AG09319 (cell line): ENCODE results near the gene OR5D18.

Experiments used
- DNase-seq: peaks from one replicate; pipeline ENCODE4 v3.0.0-alpha.2; 2010; ENCODE audit warnings: low read depth; ENCODE audit errors: extremely low read depth
- TF ChIP-seq, protein P1 (sequence below): IDR thresholded peaks from 2 replicates; pipeline ENCODE4 v1.5.1; 2011; ENCODE audit warnings: low read depth, mild to moderate bottlenecking, inconsistent platforms, low read length, moderate library complexity

The OR5D18 gene

DNA sequence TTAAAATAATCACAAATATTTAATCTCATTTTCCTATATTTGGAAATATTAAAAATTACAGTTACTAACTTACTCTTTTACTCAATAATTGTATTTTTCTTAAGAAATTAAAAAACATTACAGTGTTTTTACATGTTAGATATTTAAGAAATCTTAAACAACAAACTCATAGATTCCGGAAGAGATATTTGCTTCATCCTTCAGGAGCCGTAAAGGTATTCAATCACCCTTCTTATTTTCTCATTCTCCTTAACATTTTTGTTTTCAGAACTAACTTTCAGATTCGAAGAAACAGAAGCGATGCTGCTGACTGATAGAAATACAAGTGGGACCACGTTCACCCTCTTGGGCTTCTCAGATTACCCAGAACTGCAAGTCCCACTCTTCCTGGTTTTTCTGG lies at the start of gene OR5D18:
Gene OR5D18, plus strand, starts transcription at position 301 of the 400 bp plus-strand sequence. Its CDS starts 0 bp downstream, at position 301.
- TF ChIP-seq, protein P1, sequence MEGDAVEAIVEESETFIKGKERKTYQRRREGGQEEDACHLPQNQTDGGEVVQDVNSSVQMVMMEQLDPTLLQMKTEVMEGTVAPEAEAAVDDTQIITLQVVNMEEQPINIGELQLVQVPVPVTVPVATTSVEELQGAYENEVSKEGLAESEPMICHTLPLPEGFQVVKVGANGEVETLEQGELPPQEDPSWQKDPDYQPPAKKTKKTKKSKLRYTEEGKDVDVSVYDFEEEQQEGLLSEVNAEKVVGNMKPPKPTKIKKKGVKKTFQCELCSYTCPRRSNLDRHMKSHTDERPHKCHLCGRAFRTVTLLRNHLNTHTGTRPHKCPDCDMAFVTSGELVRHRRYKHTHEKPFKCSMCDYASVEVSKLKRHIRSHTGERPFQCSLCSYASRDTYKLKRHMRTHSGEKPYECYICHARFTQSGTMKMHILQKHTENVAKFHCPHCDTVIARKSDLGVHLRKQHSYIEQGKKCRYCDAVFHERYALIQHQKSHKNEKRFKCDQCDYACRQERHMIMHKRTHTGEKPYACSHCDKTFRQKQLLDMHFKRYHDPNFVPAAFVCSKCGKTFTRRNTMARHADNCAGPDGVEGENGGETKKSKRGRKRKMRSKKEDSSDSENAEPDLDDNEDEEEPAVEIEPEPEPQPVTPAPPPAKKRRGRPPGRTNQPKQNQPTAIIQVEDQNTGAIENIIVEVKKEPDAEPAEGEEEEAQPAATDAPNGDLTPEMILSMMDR, result no peak
- DNase-seq, result no peak

DNA sequence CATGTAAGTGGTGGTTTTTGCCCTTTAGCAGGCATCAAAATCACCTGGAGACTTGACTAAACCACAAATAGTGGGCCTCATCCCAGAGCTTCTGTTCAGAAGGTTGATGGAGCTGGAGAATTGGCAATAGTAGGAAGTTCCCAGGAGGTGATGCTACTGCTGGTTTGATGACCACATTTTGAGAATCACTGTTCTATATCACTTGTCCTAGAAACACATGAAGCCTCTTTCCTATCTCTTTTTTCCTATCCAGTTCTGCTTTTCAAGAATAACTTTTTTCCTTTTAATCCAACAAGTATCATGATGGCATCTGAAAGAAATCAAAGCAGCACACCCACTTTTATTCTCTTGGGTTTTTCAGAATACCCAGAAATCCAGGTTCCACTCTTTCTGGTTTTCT lies 46.3 kb upstream of the OR5D18 start, which contains the start of gene OR5D13:
Gene OR5D13, plus strand, starts transcription at position 301 of the 400 bp plus-strand sequence. Its CDS starts 0 bp downstream, at position 301.
- no peak for DNase-seq
- TF ChIP-seq, protein P1, result no peak

DNA sequence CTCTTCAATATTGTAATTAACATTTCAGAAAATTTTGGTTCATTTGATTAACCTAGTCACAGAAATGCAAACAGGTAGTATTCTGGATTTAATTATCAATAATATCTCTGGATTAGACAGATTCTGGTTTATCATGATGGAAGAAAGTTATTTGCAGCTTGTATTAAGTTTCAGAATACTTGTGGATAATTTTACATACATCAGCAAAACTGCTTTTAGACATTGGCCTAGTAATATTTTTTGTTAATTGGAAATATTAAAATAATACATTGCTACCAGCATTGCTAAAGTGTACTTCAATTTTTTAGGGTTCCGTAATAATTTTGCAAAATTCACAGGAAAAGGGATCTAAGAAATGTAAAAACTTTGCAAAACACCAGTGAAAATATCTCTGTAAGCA lies 27.8 kb upstream of the OR5D18 start:
- TF ChIP-seq, protein P1, result no peak
- DNase-seq, result no peak

DNA sequence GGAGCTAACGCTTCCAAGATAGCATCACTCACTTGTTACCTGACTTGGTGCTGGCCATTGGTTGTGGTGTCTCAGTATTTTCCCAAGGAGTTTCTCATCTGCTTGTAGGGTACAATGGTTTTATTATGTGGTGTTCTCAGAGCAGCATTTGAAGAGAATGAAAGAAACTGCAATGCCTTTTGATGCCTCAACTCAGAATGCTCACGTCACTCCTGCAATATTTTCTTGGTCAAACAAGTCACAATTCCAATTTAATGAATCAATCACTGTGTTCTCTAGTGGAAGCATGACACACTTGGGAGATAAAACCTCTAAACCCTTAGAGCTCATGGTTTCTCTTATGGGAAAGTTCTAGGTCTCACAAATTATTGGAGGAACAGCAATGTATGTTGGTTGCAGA lies 26.1 kb upstream of the OR5D18 start:
- no peak for DNase-seq
- TF ChIP-seq, protein P1, result no peak

DNA sequence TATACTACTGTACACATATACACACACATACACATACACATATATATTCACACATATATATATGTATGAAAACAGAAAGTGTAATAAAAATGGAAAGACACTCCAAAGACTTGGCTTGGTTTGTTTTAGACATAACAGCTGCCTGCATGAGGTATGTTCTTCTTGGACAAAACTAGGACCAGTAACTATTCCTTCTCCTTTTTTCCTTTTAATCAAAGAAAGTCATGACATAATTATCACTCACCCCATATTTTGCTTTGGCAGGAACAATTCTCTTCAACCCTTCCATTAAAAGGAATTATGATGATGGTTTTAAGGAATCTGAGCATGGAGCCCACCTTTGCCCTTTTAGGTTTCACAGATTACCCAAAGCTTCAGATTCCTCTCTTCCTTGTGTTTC lies 24.2 kb upstream of the OR5D18 start, which contains the start of gene OR5D14:
Gene OR5D14, plus strand, starts transcription at position 301 of the 400 bp plus-strand sequence. Its CDS starts 0 bp downstream, at position 301.
- no peak for DNase-seq
- TF ChIP-seq, protein P1, result no peak

DNA sequence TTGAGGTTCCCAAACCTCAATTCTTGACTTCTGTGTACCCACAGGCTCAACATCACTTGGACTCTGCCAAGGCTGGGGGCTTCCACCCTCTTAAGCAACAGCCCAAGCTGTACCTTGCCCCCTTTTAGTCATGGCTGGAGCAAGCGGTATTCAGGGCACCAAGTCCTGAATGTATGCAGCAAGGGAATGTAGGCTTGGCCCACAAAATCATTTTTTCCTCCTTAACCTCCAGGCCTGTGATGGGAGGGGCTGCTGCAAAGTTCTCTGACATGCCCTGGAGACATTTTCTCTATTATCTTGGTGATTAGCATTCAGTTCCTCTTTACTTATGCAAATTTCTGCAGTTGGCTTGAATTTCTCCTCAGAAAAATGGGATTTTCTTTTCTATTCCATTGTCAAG lies 13.2 kb upstream of the OR5D18 start:
- TF ChIP-seq, protein P1, result no peak
- DNase-seq, result no peak

DNA sequence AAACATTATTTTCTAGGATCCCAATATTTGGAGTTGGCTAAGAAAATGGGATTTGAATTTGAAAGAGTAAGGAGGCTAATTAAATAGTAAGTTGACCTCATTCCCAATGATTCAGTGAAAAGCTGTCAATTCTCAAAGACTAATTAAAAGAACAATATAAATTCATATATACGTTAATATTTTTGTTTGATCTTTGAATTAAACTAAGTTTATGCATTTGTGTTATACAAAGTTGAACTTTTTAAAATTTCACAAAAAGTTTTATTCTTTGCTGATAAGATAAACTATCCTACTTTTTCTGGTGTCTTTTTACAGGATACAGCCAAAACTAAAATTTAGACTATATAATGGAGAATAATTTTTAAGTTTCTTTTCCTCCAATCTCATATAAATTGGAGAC lies 8.4 kb upstream of the OR5D18 start, which contains the start of gene OR5L1:
Gene OR5L1, plus strand, starts transcription at position 301 of the 400 bp plus-strand sequence. CDS start 100 bp downstream, outside the sequence.
- TF ChIP-seq, protein P1, result no peak
- DNase-seq, result no peak
